Thyroid gland (tissue), 4 donors: ENCODE data around the gene TENM3. TPM values are rescaled to one million over a fixed set of nuclear protein-coding genes. Genes with fewer than 3 reads are reported as not detected.

ENCODE experiments used
- DNase-seq, 2 donors: peaks; one replicate each; pipeline ENCODE4 v3.0.0-alpha.2; 2019
- H3K27ac ChIP-seq, 3 donors: fragments of 200-600 bp; sonication (generic); 1 replicate in 2 of 3; 2 replicates in 1 of 3; pipeline ENCODE4 v1.5.1; 2016 to 2019; ENCODE audit warnings: mild to moderate bottlenecking in 1 of 3, moderate library complexity in 1 of 3
- H3K27me3 ChIP-seq: fragments of 200-600 bp; sonication (generic); one replicate; pipeline ENCODE4 v1.5.1; 2019
- H3K36me3 ChIP-seq, 2 donors: fragments of 200-600 bp; sonication (generic); one replicate each; pipeline ENCODE4 v1.5.1; 2016 to 2019
- H3K4me1 ChIP-seq, 2 donors: fragments of 200-600 bp; sonication (generic); one replicate each; pipeline ENCODE4 v1.5.1; 2017 to 2019
- H3K4me3 ChIP-seq, 3 donors: fragments of 200-600 bp; sonication (generic); replicated peaks in 1 of 3; 1 replicate in 2 of 3; 2 replicates in 1 of 3; pipeline ENCODE4 v1.5.1; 2016; ENCODE audit warnings: mild to moderate bottlenecking in 1 of 3
- H3K9me3 ChIP-seq: fragments of 200-600 bp; sonication (generic); one replicate; pipeline ENCODE4 v1.5.1; 2017
- CTCF ChIP-seq, 6 experiments: fragments of 200-600 bp in 3 of 6; fragments of 450-650 bp in 3 of 6; sonication (generic) in 3 of 6; IDR thresholded peaks; one replicate each; pipeline ENCODE4 v1.5.1; 2016 to 2019; ENCODE audit warnings: antibody characterized with exemption in 6 of 6, mild to moderate bottlenecking in 2 of 6, inconsistent platforms in 1 of 6, moderate library complexity in 1 of 6
- POLR2A ChIP-seq, 2 donors: fragments of 450-650 bp; IDR thresholded peaks; one replicate each; pipeline ENCODE4 v1.6.1; 2017; ENCODE audit warnings: antibody characterized with exemption in 2 of 2, mild to moderate bottlenecking in 2 of 2, moderate library complexity in 1 of 2
- WGBS, 2 donors: methylation state at CpG; one replicate each; pipeline ENCODE4 v1.1.5; 2017; 5-methylcytosine and 5-hydroxymethylcytosine counted together
- intact Hi-C: fragments of 100-400 bp; cut with DNase I; formaldehyde crosslinking; loops from one replicate; pipeline ENCODE4 v1.15.1; 2023
- total RNA-seq, 4 donors: library from RNA; depleted of rRNA; stranded (reverse); fragments of >200 nt; gene quantifications; one replicate each; pipeline ENCODE4 v1.2.3, GENCODE V29; 2016

Gene TENM3
- total RNA-seq, 4 donors from 2014 or later = 41.8 to 82.2 (median 68.1) TPM

- Histone ChIP-seq H3K36me3 (no peaks in the 10 kb centered on the region), H3K4me1 (no peaks in the 10 kb centered on the region), H3K27ac (no peak overlapping the region), H3K9me3 (no peaks in the 10 kb centered on the region), H3K27me3 (no peaks in the 10 kb centered on the region), H3K4me3 (no peak overlapping the region)
- no peak for TF ChIP-seq POLR2A (IDR thresholded peaks at IDR 0.05)
- TF ChIP-seq CTCF (IDR thresholded peaks at IDR 0.05) = no peak
- DNase-seq = no peak
- intact Hi-C loops = no loop called here
Observed at GRCh38 chr4:182267048-182267447, 23.8 kb downstream of the TENM3 start.

- H3K27ac ChIP-seq = no peak overlapping the region
- H3K4me3 ChIP-seq = no peak overlapping the region
- H3K27me3 ChIP-seq = no peaks in the 10 kb centered on the region
- no peaks in the 10 kb centered on the region for H3K9me3 ChIP-seq
- intact Hi-C loops = no loop called here
- WGBS, 2 donors = 88 to 90% methylated on average over 3 of the region's 3 CpGs
- TF ChIP-seq CTCF (IDR thresholded peaks at IDR 0.05) (no peak), POLR2A (IDR thresholded peaks at IDR 0.05) (no peak)
- H3K4me1 ChIP-seq = no peaks in the 10 kb centered on the region
- no peaks in the 10 kb centered on the region for H3K36me3 ChIP-seq
- no peak for DNase-seq
Observed at GRCh38 chr4:182268966-182269365, 25.8 kb downstream of the TENM3 start.

GRCh38 chr4:182271731-182272130 is 28.5 kb downstream of the TENM3 start:
- intact Hi-C loops = no loop called here
- 96% methylated on average over 10 of the region's 10 CpGs for WGBS, 2 donors

GRCh38 chr4:182272151-182272550 is 28.9 kb downstream of the TENM3 start:
- H3K36me3 ChIP-seq = no peaks in the 10 kb centered on the region
- H3K9me3 ChIP-seq = no peaks in the 10 kb centered on the region
- H3K27me3 ChIP-seq = no peaks in the 10 kb centered on the region
- no peak overlapping the region for H3K4me3 ChIP-seq
- WGBS, 2 donors = 77 to 82% methylated on average over 7 of the region's 7 CpGs
- no peak for TF ChIP-seq POLR2A (IDR thresholded peaks at IDR 0.05)
- no peak for TF ChIP-seq CTCF (IDR thresholded peaks at IDR 0.05)
- H3K4me1 ChIP-seq = no peaks in the 10 kb centered on the region
- DNase-seq = no peak
- H3K27ac ChIP-seq = no peak overlapping the region
- intact Hi-C loops = no loop called here

More at GRCh38 chr4:182271731-182272130, 28.5 kb downstream of the TENM3 start:
- no peak for TF ChIP-seq POLR2A (IDR thresholded peaks at IDR 0.05)
- no peak for TF ChIP-seq CTCF (IDR thresholded peaks at IDR 0.05)
- DNase-seq = no peak
- H3K27me3 ChIP-seq = no peaks in the 10 kb centered on the region
- no peaks in the 10 kb centered on the region for H3K9me3 ChIP-seq
- H3K4me3 ChIP-seq = no peak overlapping the region
- H3K36me3 ChIP-seq = no peaks in the 10 kb centered on the region
- H3K4me1 ChIP-seq = no peaks in the 10 kb centered on the region
- H3K27ac ChIP-seq = no peak overlapping the region

GRCh38 chr4:182273191-182273935 is 30.2 kb downstream of the TENM3 start:
- Histone ChIP-seq H3K36me3 (no peaks in the 10 kb centered on the region), H3K4me1 (no peaks in the 10 kb centered on the region), H3K27ac (no peak overlapping the region), H3K4me3 (no peak overlapping the region), H3K27me3 (no peaks in the 10 kb centered on the region), H3K9me3 (no peaks in the 10 kb centered on the region)
- intact Hi-C loops = no loop called here
- WGBS, 2 donors = 83 to 85% methylated on average over 11 of the region's 11 CpGs
- DNase-seq = no peak
- TF ChIP-seq POLR2A (IDR thresholded peaks at IDR 0.05) = no peak
- TF ChIP-seq CTCF (IDR thresholded peaks at IDR 0.05) = no peak
